ENCODE results near the gene PTPN5.
"Not testable (repeated sequence)": the region's sequence is repeated elsewhere in the genome, so short reads cannot be mapped to it uniquely, and the experiment has no call there.

The PTPN5 gene

DNA sequence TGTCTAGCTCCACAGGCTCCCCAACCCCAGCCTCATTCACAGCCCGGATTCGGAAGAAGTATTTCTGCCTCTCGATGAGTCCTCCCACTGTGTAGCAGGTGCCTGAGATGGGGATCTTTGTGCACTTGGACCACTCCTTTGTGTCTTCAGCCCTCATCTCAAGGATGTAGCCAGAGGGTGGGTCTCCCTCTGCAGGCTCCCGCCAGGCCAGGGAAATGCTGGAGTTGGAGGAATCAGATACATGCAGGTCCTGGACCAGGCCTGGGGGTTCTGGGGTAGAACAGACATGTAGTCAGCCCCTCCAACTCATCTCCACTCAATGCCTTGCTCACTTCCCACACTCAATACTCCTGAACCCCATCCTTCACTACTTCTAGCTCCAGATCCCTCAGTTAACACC, 82.2 kb downstream of the PTPN5 start:
- DNase-seq (ENCODE audit: low spot score), result no peak

DNA sequence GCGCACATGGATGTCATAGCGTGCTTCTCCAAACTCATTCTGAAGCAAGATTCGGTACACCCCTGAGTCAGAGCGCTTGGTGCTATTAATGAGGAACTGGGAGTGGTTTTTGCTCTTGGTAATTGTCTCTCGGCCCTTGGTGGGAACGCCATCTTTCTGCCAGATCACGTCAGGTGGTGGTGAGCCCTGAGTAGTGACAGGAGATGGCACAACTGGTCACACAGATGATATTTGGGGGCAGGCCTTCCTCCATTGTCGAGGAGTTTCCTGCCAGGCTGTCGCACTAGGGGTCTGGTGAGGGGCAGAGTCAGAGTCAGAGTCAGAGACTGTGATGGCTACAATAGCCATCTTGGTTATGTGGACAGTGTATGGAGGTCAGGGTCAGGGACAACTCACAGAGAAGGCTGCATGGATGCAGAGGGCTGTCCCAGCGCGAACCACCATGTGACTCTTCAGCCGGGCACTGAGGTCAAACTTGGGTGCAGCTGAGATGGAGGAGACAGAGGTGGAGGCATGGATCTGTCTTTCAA, 83.7 kb downstream of the PTPN5 start:
- no peak for DNase-seq (ENCODE audit: low spot score)

DNA sequence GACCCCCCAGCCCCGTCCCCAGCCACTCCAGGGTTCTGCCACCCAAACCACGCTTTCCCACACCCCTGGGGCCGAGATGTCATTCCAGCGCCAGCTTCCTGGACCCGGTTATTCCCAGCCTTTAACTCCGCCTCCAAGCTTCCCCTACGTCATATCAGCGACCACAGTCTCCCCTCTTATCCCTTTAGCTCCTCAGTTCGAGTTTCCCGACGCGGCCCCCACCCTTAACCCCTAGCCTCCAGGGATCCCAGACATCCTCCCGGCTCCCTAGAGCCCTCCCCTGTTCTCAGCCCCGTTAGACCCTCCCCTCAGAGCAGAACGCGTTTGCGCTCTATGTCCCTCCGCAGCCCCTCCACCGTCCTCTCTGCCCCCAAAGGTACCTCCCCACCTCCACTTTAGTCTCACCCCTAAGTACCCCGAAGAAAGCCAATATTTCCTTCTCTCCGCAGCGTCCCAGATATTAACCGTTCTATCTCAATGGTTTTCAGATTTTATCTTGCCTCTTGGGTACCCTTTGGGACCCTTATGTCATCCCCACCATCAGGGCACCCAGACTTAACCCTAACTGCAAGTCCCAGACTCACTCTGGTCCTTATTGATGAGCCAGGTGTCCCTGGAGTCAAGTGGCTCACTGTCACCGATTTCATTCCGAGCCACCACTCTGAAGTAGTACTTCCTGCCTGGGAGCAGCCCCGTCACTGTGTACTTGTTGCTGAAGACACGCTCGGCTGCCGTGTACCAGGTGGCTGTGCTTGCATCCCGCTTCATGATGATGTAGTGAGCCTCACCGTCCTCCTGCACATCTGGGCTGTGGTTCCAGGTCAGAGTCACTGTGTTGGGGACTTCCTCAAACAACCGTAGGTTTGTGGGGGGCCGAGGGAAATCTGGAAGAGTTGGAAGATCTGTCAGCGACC, 85.0 kb downstream of the PTPN5 start:
- DNase-seq (ENCODE audit: low spot score), result peak; percentile 47

DNA sequence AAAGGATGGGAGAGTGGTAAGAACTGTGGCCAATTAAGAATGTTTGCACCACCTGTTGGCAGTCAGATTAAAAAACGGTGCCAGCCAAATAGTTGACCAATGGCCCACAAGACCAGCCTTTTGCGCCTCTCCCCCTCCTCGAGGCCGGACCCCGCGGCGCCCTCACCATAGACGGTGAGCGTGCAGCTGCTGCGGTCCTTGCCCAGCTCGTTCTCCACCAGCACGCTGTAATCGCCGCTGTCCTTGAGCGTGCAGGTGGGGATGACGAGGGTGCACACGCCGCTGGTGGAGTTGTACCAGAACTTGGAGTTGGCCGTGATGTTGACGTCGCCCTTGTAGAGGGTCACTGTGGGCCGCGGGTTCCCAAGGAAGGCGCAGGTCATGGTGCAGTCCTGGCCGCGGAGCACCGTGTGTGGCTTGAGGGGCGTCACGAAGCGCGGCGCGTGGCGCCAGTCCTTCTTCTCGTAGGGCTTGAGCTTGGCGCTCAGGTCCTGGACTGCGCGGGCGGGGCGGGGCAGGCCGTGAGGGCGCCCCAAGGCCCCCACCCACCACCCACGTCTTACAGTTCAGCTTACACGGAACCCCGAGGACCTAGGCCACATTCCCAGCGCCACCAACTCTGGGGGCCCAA, 85.8 kb downstream of the PTPN5 start:
- no peak for DNase-seq (ENCODE audit: low spot score)

DNA sequence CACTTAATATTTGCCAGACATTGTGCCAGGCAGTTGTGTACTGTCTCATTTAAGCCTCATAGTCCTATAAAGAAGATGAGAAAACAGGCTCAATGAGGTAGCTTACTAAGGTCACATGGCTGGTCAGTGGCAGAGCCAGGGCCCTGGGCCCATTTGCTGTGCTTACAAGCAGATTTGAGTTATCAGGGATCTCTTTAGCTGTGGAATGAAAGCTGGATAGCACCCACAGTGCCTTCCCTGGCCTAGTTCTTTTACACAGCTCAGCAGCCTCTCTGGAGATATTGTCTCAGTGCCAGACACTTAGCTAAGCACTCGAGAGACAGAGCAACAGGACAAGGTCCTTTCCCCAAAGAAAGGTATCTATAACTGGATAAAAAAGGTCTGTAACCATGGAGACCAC, 86.9 kb downstream of the PTPN5 start:
- no peak for DNase-seq (ENCODE audit: low spot score)

DNA sequence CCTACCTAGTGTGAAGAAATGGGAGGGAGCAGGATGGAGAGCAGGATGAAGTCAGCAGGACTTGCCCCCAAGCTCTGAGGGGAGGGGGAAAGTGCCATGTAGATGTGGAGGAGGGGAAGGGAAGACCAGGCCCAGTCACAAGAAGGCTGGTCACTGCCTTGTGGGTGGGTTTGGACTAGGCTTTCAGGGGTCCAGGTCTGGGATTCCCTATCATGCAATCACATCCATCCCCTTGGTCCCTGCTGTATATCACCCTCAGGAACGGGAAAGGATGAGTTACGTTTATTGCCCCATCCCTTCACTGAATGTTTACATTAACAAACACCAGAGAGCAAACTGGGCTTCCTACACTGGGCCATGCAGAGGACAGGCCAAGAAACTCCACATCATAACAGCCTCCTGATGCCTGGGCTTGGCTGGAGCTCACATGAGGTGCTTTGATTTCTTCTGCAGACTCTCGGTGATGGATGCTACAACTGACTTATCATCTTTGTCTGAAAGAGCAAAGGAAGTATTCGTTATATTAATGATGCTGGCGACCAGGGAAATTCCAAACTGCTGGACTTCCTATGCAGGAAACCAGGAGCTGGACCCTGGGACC, 87.5 kb downstream of the PTPN5 start:
- DNase-seq (ENCODE audit: low spot score), result no peak

DNA sequence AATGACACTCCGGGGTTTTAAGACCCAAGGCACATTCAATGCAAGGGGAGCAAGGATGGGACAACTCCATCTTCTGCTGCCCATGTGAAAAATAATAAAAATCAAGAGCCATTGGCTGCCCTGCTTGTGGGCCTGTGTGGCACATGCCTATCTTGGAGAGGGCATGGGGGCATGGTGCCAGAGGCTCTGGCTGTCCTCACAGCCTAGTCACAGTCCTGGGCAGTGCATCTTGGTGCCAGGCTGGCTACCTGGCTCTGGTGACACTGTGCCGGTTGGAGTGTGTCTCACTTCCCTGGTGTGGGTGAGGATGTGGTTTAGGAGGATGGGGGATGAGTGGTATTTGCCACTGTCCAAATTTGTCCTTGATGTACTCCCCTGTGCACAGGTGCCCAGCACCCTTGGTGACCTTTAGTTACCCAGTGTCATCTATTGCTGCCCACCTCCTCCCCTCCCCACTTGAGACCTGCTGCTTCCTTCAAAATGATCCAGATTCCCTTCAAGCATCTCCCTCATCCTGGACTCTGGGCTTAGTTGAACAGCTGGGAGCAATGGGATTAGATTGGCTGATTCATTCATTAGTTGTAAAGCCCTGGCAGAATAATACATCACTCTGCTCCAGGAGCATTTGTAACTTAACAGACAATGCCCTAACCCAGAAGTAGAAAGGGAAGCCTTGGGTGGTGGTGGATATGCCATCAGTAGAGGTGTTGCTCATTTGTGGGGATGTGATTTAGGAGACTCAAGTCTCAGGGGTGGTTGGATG, 88.4 kb downstream of the PTPN5 start:
- no peak for DNase-seq (ENCODE audit: low spot score)

DNA sequence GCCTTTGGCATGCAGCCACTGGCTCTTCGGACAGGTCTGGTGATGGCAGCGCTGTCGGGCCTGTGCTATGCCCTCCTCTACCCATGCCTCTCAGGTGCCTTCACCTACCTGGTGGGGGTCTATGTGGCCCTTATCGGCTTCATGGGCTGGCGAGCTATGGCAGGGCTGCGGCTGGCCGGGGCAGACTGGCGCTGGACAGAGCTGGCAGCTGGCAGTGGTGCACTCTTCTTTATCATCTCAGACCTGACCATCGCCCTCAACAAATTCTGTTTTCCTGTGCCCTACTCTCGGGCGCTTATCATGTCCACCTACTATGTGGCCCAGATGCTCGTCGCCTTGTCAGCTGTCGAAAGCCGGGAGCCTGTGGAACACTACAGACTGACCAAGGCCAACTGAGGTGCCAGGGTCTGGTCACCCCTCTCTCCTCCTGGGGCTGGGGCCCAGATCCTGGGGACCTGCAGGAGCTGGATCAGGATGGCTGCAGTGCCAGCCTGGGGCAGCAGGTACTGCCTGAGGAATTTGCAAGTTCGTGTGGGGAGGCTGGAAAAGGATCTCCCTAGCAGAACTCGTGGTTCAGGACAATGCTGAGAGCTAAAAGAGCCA, 89.9 kb downstream of the PTPN5 start:
- DNase-seq (ENCODE audit: low spot score), result no peak

DNA sequence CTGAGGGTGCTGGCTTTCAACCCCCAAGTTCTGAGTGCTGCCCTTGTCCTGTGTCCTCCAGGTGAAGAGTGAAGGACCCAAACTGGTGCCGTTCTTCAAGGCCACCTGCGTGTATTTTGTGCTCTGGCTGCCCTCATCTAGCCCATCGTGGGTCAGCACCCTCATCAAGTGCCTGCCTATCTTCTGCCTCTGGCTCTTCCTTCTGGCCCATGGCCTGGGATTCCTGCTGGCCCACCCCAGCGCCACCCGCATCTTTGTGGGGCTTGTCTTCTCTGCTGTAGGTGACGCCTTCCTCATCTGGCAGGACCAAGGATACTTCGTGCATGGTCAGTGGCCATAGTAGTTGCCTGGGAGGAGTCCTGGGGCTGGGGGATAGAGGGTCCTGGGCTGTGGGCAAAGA, 90.7 kb downstream of the PTPN5 start:
- no peak for DNase-seq (ENCODE audit: low spot score)

DNA sequence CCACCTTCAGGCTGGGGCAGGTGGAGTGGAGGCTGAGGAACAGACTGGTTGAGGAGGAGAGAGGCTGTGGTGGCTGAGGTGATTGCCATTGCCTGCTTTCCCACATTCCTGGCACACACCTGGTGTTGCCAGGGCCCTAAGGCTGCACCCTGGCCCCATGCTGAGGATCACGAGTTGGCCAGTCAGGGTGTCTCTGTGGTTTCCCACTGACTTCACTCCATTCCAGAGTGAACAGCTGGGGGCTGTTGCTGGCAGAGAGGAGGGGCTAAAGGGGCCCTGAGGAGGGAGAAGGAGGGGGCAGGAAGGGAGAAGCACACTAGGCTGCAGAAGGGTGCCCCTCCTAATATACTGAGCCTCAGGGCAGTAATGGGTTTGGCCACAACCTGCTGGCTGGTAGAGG, 91.2 kb downstream of the PTPN5 start:
- no peak for DNase-seq (ENCODE audit: low spot score)

DNA sequence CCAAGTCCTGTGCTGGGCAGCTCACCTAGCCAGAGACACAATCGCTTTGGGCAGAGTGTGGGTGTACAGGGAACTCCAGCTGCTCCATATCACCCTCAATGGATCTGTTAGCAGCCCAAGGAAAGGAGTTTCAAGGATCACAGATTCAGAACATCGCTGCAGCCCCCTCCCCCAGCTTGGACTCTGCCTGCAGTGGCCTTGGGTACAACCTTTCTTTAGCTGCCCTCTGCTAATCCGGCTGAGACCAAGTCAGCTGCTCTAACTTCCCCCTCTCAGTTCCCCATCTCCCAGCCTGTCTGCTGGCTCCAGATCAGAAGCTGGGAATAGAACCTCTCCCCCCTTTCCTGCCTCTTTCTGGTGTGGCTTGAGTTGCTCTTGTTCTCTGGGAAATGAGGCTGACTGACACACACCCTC, 91.7 kb downstream of the PTPN5 start:
- DNase-seq (ENCODE audit: low spot score), result no peak

DNA sequence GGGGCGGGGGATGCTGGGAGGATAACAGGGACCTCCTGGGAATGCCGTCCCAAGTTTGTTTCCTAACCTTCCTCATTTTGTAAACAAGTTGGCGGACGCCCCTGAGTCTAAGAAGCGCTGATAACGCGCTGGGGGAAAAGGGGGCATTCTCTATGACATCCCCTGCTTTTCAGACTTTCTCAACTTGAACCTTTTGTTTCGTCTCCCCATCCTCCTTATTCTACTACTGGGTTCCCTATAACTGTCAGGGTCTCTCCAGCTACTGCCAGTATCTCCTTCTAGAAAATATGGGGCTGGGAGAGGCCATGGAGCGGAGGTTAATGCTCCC, 92.4 kb downstream of the PTPN5 start:
- no peak for DNase-seq (ENCODE audit: low spot score)

DNA sequence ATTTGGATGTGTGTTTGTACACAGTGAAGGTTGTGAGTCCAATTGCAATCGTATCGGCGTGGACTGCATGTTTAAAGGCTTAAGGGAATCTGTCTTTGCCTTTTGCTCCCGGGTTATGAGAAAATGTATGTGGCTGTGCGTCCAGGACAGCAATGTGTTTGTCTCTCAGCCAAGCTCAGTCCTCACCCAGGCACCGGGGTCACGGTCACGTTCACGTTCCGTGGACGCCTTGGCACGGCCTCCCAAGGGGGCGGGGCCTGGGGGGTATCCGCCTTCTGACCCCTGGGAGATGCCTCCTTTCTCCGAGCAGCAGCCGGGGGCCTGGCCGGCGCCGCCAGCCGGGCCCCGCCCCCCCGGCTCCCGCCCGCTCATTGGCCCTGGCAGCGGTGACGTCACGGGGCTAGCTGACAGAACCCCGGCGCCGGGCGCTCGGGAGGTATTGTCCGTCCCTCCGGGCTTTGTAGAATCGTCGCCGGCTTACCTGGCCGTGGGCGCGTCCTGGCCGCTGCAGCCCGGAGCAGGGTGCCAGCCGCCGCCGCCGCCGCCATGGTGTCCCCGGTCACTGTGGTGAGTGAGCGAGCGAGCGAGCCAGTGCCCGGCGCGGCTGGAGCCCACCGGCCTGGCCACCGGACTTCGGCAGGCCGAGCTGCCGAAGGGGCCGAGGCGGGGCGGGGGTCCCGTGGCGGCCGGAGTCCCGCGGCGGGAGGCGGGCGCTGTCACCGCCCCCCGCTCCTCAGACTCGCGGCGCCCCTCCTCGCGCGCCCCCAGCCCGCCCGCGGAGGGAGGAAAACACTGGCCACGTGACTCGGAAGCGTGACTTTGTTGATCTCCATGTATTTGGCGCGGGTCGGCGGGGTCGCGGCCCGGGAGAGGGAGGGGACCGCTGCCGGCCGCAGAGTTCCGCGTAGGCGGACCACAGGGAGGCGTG, 93.0 kb downstream of the PTPN5 start, which contains the start of gene TMEM86A:
TSS of gene TMEM86A (plus strand) at position 439 of the 928 bp plus-strand sequence. CDS start at position 547, 108 bp downstream.
- DNase-seq (ENCODE audit: low spot score), result peak; percentile 88

DNA sequence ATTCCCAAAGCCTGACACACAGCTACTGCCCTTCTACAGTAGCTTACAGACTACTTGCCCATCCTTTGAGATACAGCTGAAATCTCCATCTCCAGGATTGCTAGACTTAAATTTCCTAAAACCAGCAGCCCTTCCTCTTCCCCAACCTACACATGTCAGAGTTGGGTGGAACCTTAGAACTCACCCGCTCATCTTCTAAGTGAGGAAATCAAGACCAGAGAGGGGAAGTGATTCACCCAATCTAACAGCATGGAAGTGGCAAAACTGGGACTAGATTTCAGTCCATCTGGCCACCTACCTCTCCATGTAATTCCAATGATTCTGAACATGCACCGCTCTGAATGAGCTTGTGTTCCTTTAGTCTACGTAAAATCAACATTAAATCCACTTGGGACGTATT, 94.0 kb downstream of the PTPN5 start:
- DNase-seq (ENCODE audit: low spot score), result peak; percentile 42

DNA sequence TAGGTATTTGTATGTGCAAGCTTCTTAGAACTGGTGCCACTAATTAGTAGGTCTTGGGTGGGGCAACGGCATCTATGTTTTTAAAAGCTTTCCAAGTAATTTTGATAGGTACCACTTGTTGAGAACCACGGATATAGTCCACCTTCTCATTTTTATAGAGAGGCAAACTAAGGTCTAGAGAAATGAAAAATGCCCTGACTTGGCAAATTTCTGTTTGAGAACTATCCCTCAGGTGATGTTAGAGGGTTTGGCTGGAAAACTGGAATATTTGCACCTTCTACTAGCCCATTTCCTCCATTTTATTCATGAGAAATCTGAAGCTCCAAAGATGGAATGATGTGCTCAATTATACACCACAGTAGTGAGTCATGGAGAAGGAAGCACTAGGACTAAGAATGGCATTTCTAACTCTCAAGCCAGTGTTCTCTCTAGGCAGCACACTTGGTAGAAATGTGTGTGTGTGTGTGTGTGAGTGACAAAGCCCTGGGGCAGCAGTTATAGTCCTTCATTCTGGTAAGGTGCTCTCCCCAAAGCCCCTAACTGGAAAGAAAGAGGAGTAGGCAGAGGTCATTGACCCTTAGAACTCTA, 94.9 kb downstream of the PTPN5 start:
- peak; percentile 68 for DNase-seq (ENCODE audit: low spot score)

DNA sequence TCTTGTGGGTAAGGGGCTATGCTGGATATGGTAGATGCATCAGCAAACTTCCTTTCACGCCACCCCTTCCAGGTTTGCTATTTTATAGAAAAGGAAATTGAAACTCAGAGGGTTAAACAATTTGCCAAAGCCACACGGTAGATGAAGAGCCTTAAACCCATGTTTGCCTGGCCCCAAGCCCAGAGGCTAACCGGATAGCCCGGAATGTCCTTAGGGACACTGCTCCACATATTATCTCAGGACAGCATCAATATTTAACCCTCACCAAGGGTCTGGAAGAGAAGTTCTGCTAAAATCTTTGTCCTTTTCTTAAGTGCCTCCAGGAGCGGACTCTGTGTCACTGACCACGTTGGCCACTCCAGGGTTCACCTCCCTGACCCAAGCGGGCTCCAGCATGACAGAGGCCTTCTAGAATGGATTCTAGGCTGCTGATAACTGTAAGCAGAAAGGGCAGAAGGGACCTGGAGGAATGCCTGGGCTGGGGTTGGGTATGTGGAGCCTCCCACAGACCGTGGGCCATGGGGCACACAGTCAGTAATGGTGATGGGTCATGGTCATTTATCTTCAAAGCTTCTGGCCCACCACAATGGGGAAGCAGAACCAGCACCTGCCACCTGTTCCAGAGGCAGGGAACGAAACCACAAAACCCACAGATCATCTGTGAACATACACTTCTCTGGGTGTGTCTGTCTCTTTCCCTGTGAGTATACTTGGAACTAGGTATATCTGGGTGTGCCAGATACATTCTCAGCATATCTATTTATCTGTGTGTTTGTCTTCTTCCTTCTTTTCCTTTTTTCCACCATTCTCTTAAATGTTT, 98.4 kb downstream of the PTPN5 start:
- no peak for DNase-seq (ENCODE audit: low spot score)

DNA sequence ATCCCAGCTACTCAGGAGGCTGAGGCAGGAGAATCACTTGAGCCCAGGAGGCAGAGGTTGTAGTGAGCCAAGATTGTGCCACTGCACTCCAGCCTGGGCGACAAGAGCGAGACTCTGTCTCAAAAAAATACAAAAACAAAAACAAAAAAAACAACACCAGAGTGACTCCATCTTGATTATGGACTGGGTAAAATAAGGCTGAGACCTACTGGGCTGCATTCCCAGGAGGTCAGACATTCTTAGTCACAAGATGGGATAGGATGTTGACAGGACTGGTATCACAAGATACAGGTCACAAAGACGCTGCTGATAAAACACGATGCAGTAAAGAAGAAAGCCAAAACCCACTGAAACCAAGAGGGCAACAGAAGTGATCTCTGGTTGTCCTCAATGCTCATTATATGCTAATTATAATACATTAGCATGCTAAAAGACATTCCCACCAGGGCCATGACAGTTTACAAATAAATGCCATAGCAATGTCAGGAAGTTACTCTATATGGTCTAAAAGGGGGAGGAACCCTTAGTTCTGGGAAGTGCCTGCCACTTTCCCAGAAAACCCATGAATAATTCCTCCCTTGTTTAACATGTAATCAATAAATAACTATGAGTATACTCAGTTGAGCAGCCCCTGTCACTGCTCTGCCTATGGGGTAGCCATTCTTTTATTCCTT, 100.0 kb downstream of the PTPN5 start:
- DNase-seq (ENCODE audit: low spot score), result not testable (repeated sequence)

DNA sequence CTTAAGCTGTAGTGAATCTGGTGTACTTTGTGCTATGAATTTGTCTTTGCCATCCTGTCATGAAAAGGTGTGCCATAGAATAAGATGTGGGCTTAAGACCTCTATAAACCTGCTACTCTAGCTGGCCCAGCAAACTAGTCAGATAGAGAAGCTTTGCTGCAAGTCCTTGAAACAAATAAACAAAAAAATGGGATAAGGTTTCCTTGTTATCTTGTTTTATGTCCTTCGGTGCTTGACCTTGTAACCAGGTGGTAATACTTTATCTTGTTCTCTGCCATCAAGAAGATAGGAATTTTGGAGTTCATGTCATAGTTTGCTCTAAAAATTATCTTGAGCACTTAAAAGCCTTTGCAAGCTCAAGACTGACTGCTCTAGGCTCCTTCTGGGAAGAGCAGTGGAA, 107.3 kb downstream of the PTPN5 start:
- no peak for DNase-seq (ENCODE audit: low spot score)

DNA sequence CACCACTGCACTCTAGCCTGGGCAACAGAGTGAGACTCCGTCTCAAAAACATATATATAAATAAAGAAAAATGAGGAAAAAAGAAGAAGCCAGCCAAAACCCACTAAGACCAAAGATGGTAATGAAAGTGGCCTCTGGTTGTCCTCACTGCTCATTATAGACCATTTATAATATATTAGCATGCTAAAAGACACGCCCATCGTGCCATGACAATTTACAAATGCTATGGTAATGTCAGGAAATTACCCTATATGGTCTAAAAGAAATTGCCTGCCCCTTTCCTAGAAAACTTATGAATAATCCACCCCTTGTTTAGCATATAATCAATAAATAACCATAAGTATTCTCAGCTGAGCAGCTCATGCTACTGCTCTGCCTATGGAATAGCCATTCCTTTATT, 109.1 kb downstream of the PTPN5 start:
- no peak for DNase-seq (ENCODE audit: low spot score)
